Activated T-cell treated with anti-CD3 and anti-CD28 coated beads, Interleukin-2, amount 50 U/mL, for 48 hours (primary cell): ENCODE data around the gene HRH1.
"Not testable (repeated sequence)": the region's sequence is repeated elsewhere in the genome, so short reads cannot be mapped to it uniquely, and the experiment has no call there.

Source experiments
- DNase-seq, 2 experiments: peaks; one replicate each; pipeline ENCODE4 v3.0.0-alpha.2; 2020

The HRH1 gene

DNA sequence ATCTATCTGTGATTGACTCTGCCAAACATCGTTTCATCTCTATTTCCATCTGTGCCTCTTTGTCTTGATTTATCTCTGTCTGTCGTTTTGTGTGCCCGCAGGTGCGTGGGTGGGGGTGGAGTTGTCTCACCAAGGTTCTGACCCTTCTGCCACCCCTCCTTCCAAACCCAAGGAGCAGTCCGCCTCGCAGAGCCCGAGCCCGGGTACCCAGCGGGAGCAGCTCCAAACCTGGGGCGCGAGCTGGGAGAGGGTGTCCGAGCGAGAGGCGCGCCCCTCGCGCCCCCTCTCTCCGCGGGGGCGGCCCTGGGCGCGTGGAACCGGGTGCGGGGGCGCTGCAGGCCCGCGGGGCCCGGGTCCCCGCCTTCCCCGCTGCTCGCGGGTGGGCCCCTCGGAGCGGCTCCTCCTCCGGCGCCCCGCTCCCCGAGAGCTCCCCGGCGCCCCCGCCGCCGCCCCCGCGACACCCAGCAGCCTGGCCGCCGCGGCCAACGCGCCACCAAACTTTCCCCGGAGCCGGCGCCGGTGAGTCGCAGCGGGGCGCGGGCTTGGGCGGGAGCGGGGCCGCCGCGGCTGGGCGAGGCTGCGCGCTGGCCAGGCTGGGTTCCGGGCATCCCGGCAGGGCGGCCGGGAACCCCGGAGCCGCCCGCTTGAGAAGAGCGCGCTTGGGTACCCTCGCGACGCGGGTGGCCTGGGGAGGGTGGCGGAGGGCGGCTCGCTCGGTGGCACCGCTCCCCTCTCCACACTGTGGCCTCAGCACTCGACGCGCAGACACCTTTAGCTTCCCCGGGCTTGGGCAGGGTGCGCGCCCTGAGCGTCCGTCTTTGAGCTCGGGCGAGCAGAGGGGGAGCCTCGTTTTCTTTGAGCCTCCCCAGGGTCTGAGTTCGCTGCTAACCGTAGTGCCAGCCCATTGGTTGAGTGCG lies at the start of gene HRH1:
Gene HRH1, plus strand, starts transcription at position 458 of the 917 bp plus-strand sequence. CDS start 104,545 bp downstream, outside the sequence.
- peak; percentile 24 to 35 for DNase-seq

GRCh38 chr3:11113316-11113715 lies 41.0 kb upstream of the HRH1 start:
- not testable (repeated sequence) for DNase-seq

DNA sequence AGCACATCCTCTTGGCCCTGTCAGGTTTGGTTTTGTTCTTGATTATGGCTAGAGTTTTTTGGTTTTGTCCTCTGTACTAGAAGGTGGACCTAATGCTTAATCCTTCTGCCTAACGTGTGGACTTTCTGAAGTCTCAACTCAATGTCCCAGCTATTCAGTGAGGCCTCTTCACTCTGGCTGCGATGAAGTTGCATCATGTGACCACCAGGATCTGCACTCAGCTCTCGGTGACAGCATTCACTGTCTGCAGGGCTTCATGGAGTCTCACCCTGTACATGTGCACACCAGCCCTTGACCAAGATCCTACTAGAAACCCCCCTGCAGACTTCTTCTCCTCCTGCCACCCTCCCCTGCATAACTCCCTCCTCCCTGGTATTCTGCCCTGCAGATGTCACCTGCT lies 38.7 kb upstream of the HRH1 start:
- no peak for DNase-seq

DNA sequence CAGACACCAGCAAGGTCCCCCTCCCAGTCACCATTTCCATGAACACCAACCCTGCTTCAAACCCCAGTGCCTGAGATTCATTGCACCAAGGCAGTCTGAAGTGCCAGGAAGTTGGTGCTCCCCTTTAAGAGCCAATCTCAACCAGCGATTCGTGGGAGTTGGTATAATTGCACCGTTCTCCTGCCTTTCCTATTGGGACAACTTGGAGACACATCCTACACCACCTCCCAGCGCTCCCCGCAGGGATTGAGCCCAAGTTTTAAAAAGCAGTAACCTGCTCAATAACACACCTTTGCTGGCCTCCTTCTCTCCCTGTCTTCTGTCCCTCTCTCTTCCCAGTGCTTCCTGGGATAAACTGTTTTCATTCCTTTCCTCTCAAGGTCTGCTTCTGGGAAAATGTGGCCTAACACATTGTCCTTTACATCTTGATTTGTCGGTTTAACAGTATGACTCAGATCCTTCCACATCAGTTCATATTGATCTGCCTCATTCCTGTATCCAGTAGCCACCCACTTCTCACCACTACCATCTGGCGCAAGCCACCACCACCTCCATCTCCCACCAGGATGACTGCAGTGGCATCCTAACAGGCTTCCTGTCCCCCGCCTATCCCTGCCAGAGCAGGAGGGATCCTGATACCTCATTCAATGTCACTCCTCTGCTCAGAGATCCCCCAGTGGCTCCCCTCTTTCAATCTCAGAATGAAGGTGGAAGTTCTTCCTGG lies 37.8 kb upstream of the HRH1 start:
- DNase-seq, result no peak

- no peak for DNase-seq
Observed at GRCh38 chr3:11117591-11117990, 36.7 kb upstream of the HRH1 start.

DNA sequence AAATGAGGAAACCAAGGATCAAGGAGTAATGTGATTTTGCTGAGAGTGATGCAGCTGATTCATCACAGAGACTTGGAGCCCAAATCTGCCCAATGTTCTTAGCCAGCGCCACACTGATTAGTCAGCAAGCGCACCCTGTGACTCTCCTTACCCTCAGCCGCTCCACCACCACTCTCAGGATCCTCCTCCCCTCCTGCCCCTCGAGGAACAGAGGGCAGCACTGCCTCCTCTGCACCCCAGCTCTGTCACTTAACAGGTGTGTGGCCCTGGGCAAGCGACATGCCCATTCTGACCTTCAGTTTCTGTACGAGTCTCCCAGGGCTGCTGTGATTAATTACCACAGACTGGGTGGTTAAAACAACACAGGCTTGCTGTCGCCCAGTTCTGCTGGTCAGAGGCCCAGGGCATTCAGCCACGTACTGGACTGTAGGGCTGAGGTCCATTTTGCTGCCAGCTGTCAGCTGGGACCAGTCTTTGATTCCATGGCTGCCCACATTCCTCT lies 36.1 kb upstream of the HRH1 start:
- DNase-seq, result no peak

GRCh38 chr3:11120091-11120805 lies 34.0 kb upstream of the HRH1 start:
- no peak for DNase-seq

GRCh38 chr3:11126653-11127052 lies 27.6 kb upstream of the HRH1 start:
- DNase-seq, result no peak

- peak; percentile 43 to 45 for DNase-seq
Observed at GRCh38 chr3:11128682-11129632, 25.3 kb upstream of the HRH1 start.

DNA sequence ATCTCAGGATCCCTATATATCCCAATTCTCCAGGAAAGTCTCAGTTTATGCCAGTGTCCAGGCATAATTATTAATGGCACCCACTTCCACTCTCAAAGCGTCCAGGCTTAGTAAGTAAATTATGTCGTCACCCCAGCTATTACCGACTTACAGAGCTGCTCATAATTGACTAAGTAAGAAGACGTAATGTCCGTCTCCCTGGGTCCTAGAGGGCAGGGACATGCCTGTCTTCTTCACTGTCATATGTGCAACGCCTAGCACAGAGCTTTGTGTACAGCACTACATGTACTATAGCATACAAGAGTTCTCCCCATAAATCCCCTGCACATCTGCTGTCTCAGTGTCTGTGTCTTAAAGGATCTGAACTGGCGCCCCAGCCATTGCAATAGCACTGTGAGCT lies 23.9 kb upstream of the HRH1 start:
- no peak for DNase-seq

DNA sequence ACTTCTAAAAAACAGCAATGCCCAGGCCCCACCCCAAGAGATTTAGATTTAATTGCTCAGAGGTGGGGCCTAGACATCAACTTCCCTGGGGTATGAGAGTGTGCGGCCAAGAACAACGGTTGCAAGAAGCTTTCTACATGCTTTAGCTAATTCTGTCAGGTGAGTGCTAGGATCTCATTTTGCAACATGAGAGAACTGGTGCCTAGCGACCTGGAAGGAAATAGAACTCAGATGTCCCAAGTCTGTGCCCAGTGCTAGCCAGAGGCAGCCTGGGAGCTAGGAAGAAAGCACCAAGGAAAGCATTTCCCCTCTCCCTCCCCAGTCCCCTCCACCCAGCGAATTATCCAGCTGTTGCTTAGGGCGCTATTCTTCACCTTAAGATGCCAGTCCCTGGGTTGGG lies 22.9 kb upstream of the HRH1 start:
- DNase-seq, result no peak

- DNase-seq, result not testable (repeated sequence)
Observed at GRCh38 chr3:11131886-11132285, 22.4 kb upstream of the HRH1 start.

DNA sequence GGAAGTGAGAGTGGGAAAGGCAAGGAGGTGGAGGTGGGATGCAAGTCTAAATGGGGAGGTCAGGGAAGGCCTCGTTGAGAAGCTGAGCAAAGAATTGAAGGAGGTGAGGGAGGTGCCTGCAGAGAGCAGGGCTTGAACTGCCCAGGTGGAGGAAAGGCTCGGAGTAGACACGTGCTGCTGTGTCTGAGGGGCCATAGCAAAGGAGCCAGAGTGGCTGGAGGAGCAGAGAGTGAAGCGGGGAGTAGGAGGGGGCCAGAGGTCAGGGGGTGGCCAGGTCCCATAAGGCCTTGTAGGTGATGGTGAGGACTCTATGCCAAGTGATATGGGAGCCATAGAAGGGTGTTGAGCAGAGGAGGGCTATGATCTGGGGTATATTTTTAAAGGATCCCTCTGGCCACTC lies 21.4 kb upstream of the HRH1 start:
- DNase-seq, result no peak

DNA sequence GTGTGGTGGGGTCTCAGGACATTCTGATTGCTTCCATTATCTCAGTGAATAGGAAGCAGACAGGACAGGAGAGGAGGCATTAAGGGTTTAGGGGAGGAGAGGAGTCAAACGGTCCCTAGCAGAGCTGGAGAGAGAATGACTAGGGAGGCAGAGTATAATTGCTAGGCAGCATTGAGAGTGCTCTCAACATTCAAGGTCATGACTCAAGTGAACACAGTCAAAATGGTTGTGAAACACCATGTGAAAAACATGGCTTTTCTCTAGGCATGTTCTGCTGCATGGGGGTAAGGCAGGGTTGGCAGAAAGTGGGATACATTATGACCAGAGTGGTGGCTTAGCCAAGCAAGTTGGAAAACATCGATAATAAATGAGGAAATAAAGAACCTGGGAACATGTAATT lies 19.5 kb upstream of the HRH1 start:
- no peak for DNase-seq

DNA sequence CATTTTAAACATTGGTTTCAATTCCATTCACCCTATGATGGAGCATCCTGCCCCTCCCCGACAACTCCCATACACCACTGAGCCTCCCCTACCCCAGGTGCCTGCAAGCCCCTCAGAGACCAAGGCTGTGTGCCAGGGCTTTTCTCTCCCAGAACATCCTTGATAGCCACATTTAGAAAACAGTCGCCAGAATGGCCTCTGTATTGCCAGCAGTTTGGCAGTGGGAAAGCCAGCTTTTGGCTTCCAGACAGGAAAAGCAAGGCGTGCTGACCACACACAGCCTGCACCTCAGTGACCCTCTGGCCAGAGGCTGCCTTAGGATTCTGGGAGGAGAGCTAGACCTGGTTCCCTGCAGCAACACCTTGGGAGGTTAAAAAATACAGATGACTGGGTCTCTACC lies 18.2 kb upstream of the HRH1 start:
- no peak for DNase-seq

DNA sequence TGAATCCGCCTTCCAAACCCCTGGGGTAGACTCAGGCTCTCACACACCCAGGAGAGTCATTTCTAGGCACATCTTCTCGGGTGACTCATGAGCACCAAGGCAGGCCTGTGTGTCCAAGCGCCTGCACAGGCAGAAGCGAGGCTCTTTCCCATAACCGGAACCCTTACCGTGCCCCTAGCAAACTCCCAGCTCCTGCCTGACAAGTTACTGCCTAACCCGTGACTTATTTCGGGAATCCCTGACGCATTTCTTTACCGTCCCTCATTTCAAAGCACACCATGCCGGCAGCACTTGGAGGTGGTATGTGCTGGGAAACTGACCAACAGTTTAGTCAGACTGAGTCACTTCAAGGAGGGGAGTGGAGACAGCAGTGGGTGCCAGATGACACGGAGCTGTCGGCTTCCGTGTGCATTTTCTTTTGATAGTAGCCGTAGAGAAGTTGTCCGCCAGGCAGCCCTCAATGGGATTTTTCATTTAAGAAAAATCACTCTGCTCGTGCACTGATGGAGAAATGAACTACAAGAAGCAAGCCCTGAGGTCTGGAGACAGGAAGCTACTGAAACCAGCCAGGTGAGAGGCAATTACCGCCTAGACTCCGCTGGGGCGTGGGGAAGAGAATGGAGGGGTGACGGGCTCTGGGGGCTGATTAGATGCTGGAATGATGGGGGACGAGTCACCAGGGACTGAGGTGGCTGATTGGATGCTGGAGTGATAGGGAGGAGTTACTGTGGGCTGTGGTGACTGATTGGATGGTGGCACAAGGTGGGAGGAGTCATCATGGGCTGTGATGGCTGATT lies 17.3 kb upstream of the HRH1 start:
- no peak for DNase-seq

DNA sequence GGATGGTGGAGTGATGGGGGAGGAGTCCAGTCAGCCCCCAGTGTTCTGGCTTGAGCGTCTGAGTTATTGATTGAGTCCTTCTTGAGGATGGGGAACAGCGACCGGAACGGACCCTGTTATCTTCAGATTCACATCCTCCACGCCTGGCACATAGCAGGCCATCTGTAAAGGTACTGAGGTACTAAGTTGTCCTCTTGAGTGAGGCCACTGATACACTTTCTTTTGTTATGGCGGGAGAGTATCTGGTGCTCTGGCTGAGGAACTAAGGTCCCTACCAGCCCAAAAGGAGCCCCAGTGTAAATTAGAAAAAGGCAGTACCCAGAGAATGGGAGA lies 16.7 kb upstream of the HRH1 start:
- no peak for DNase-seq

GRCh38 chr3:11138371-11138770 lies 15.9 kb upstream of the HRH1 start:
- DNase-seq, result no peak

DNA sequence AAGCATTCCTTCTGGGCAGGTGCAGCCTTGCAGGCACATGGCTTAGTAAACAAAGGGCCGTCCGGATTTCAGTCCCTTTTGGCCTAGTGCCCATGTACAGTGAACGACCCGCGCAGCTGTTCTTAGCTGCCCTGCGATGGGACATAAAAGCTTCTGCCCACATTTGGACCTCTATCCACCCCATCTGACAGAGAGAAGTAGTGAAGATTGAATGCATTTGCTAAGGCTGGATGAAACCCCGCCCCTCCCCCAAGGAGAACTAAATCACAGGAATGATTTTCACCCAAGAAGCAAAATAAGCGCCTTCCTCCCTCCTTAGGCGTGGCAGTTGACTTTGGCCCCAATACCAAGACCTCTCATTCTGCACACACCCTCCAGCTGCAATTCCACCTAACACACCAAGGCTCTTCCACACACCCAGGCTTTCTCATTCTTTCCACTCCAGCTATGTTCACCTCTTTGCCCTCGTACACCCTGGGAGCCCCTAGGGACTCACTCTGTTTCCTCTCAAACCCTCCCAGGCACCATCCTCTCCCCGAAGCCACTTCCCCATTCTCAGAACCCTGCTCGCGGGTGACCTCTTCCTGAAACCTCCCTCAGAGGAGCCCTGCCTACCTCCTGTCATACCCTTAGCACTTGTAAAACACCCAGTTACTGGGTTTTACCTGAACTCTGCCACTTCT lies 14.1 kb upstream of the HRH1 start:
- DNase-seq, result peak; percentile 23 to 30

DNA sequence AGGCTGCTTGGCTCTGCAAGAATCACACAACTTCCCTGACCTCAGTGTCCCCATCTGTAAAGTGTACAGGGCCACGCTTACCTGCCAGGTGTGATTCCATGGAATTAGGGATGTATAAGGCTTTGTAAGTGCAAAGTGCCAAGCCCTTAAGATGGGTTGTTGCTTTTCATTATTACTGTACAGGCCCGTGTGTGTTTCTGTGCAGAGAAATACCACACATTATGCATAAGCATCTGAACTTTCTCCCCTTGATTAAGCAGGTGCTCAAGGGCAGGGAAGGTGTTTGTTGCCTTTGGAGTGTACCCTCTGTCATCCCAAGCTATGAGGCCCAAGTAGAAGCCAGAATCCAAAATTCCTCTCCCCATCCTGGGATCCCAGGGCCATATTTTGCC lies 13.6 kb upstream of the HRH1 start:
- no peak for DNase-seq

GRCh38 chr3:11143476-11143875 lies 10.8 kb upstream of the HRH1 start:
- DNase-seq, result no peak
